H4 (cell line): ENCODE results near the gene TASOR2. TPM values are rescaled to one million over a fixed set of nuclear protein-coding genes. Genes with fewer than 3 reads are reported as not detected.

Experiments
- DNase-seq: peaks from one replicate; pipeline ENCODE4 v3.0.0-alpha.2; 2015; ENCODE audit warnings: low spot score
- total RNA-seq: library from RNA; depleted of rRNA; stranded (reverse); fragments of >200 nt; shearing (Covaris generic); gene quantifications from 2 replicates; pipeline ENCODE4 v1.2.3, GENCODE V29; 2014

The TASOR2 gene
- total RNA-seq, 1 experiment from 2014 or later: 42.4 TPM

- no peak for DNase-seq
Observed at GRCh38 chr10:5655121-5655520, 29.5 kb upstream of the TASOR2 start.

- no peak for DNase-seq
Observed at GRCh38 chr10:5656737-5657579, 27.7 kb upstream of the TASOR2 start.

GRCh38 chr10:5658871-5659618 is 25.6 kb upstream of the TASOR2 start:
- DNase-seq: no peak

- DNase-seq: peak; percentile 39
Observed at GRCh38 chr10:5659702-5660528, 24.7 kb upstream of the TASOR2 start.

GRCh38 chr10:5661043-5661442 is 23.6 kb upstream of the TASOR2 start:
- no peak for DNase-seq

- DNase-seq: no peak
Observed at GRCh38 chr10:5662708-5663579, 21.7 kb upstream of the TASOR2 start.

- DNase-seq: no peak
Observed at GRCh38 chr10:5663692-5664427, 20.8 kb upstream of the TASOR2 start.

GRCh38 chr10:5665373-5666007 is 19.1 kb upstream of the TASOR2 start:
- DNase-seq: no peak

GRCh38 chr10:5666008-5666840 is 18.4 kb upstream of the TASOR2 start, which contains the start of gene ASB13:
TSS of gene ASB13 (minus strand) at chr10:5666595. CDS start at chr10:5666551, 44 bp downstream.
- peak; percentile 28 for DNase-seq

- no peak for DNase-seq
Observed at GRCh38 chr10:5666841-5667630, 17.6 kb upstream of the TASOR2 start.

GRCh38 chr10:5668429-5668828 is 16.2 kb upstream of the TASOR2 start:
- no peak for DNase-seq

GRCh38 chr10:5669604-5670003 is 15.0 kb upstream of the TASOR2 start:
- DNase-seq: no peak

- DNase-seq: no peak
Observed at GRCh38 chr10:5670662-5671375, 13.8 kb upstream of the TASOR2 start.

- no peak for DNase-seq
Observed at GRCh38 chr10:5678397-5679036, 6.1 kb upstream of the TASOR2 start.

- DNase-seq: no peak
Observed at GRCh38 chr10:5679037-5679435, 5.6 kb upstream of the TASOR2 start.

- no peak for DNase-seq
Observed at GRCh38 chr10:5679606-5680005, 5.0 kb upstream of the TASOR2 start.

GRCh38 chr10:5681930-5682329 is 2.7 kb upstream of the TASOR2 start:
- no peak for DNase-seq
